HEK293T (cell line): Measurements from ENCODE around the gene MYBPH.

Experiments used
- CTCF ChIA-PET: fragments of 350-600 bp; formaldehyde crosslinking; extraction: SDS; loops from one replicate; lab custom pipeline; 2021; ENCODE audit warnings: antibody characterized with exemption, inconsistent platforms; lab: Yijun Ruan, JAX
- POLR2A ChIA-PET: fragments of 350-600 bp; formaldehyde crosslinking; extraction: SDS; loops from one replicate; lab custom pipeline; 2020; ENCODE audit warnings: antibody characterized with exemption, inconsistent platforms; lab: Yijun Ruan, JAX
- DNase-seq: peaks from one replicate; pipeline ENCODE4 v3.0.0; 2012; ENCODE audit warnings: mixed read lengths; ENCODE audit errors: extremely low spot score
- ARNT ChIP-seq: fragments of 450-650 bp; IDR thresholded peaks from 2 replicates; pipeline ENCODE4 v1.6.1; 2017; ENCODE audit warnings: mild to moderate bottlenecking
- BHLHE40 ChIP-seq: fragments of 450-650 bp; IDR thresholded peaks from 2 replicates; pipeline ENCODE4 v1.6.1; 2016; ENCODE audit warnings: mild to moderate bottlenecking, moderate library complexity, borderline replicate concordance
- CTBP1 ChIP-seq: fragments of 450-650 bp; IDR thresholded peaks from 2 replicates; pipeline ENCODE4 v1.6.1; 2016; ENCODE audit warnings: borderline replicate concordance
- ELF4 ChIP-seq: fragments of 450-650 bp; IDR thresholded peaks from 2 replicates; pipeline ENCODE4 v1.6.1; 2017; ENCODE audit warnings: antibody characterized with exemption
- FOXA1 ChIP-seq: fragments of 450-650 bp; IDR thresholded peaks from 2 replicates; pipeline ENCODE4 v1.6.1; 2016; ENCODE audit warnings: mild to moderate bottlenecking
- FOXK2 ChIP-seq: fragments of 450-650 bp; IDR thresholded peaks from 2 replicates; pipeline ENCODE4 v1.6.1; 2016; ENCODE audit warnings: mild to moderate bottlenecking
- FOXM1 ChIP-seq: fragments of 450-650 bp; IDR thresholded peaks from 2 replicates; pipeline ENCODE4 v1.6.1; 2017; ENCODE audit warnings: mild to moderate bottlenecking, borderline replicate concordance
- HDGF ChIP-seq: fragments of 450-650 bp; IDR thresholded peaks from 2 replicates; pipeline ENCODE4 v1.6.1; 2017; ENCODE audit warnings: antibody characterized with exemption, borderline replicate concordance
- L3MBTL2 ChIP-seq: fragments of 450-650 bp; conservative IDR thresholded peaks from 2 replicates; pipeline ENCODE4 v1.6.1; 2016; ENCODE audit warnings: mild to moderate bottlenecking
- LEF1 ChIP-seq: fragments of 450-650 bp; IDR thresholded peaks from 2 replicates; pipeline ENCODE4 v1.6.1; 2017; ENCODE audit warnings: mild to moderate bottlenecking, borderline replicate concordance
- NFRKB ChIP-seq: fragments of 450-650 bp; IDR thresholded peaks from 2 replicates; pipeline ENCODE4 v1.6.1; 2016; ENCODE audit warnings: mild to moderate bottlenecking, moderate library complexity
- PKNOX1 ChIP-seq: fragments of 450-650 bp; IDR thresholded peaks from 2 replicates; pipeline ENCODE4 v1.6.1; 2016
- SP1 ChIP-seq: fragments of 450-650 bp; IDR thresholded peaks from 2 replicates; pipeline ENCODE4 v1.6.1; 2017
- SUZ12 ChIP-seq: fragments of 450-650 bp; IDR thresholded peaks from 2 replicates; pipeline ENCODE4 v1.6.1; 2016; ENCODE audit warnings: mild to moderate bottlenecking
- TARDBP ChIP-seq: fragments of 450-650 bp; IDR thresholded peaks from 2 replicates; pipeline ENCODE4 v1.6.1; 2016
- ZNF384 ChIP-seq: fragments of 450-650 bp; IDR thresholded peaks from 2 replicates; pipeline ENCODE4 v1.6.1; 2016

MYBPH gene

GRCh38 chr1:203177036-203177405 is 1.4 kb upstream of the MYBPH start:
- no peak for DNase-seq
- ChIA-PET POLR2A (no interaction called here), CTCF (interaction anchor here (1.1 kb wide), 1 partner anchor 58 kb away, joined by 3 read pairs; no protein-coding TSS in a partner anchor)
- TF ChIP-seq SUZ12 (no peak), HDGF (no peak), ARNT (no peak), ELF4 (no peak), FOXA1 (no peak), SP1 (no peak), CTBP1 (no peak), ZNF384 (no peak), PKNOX1 (no peak), TARDBP (no peak), L3MBTL2 (no peak), FOXK2 (no peak), BHLHE40 (no peak), NFRKB (no peak), FOXM1 (no peak)

GRCh38 chr1:203176273-203177035 is 828 bp upstream of the MYBPH start:
- DNase-seq = no peak
- ChIA-PET CTCF (interaction anchor here (0.5 to 1.1 kb wide), 2 partner anchors 58 to 209 kb away, joined by 3 to 5 read pairs; no protein-coding TSS in a partner anchor), POLR2A (no interaction called here)
- TF ChIP-seq CTBP1 (no peak), FOXK2 (no peak), FOXM1 (no peak), ZNF384 (no peak), SUZ12 (no peak), FOXA1 (no peak), BHLHE40 (no peak), L3MBTL2 (no peak), SP1 (no peak)

- ChIA-PET POLR2A (no interaction called here), CTCF (interaction anchor here (0.5 kb wide), 1 partner anchor 208 kb away, joined by 5 read pairs; no protein-coding TSS in a partner anchor)
- DNase-seq = no peak
- TF ChIP-seq ZNF384 (no peak), BHLHE40 (no peak), SUZ12 (no peak), FOXA1 (no peak), SP1 (no peak), NFRKB (no peak), CTBP1 (no peak), LEF1 (no peak), FOXM1 (no peak), HDGF (no peak), ARNT (no peak), FOXK2 (no peak), PKNOX1 (no peak), L3MBTL2 (no peak), ELF4 (no peak), TARDBP (no peak)
These were observed 208 bp upstream of the MYBPH start for GRCh38 chr1:203175827-203176241.

- POLR2A ChIA-PET = no interaction called here
- DNase-seq = no peak
These were observed 1.2 kb downstream of the MYBPH start for GRCh38 chr1:203174324-203174985.

More at GRCh38 chr1:203174324-203174985, 1.2 kb downstream of the MYBPH start:
- TF ChIP-seq ARNT (no peak), LEF1 (no peak), FOXA1 (no peak), SP1 (no peak), NFRKB (no peak), CTBP1 (no peak), BHLHE40 (no peak), PKNOX1 (no peak), ELF4 (no peak), HDGF (no peak), FOXK2 (no peak), FOXM1 (no peak), SUZ12 (no peak), L3MBTL2 (no peak), TARDBP (no peak), ZNF384 (no peak)
- CTCF ChIA-PET = interaction anchor here (2.4 kb wide), 1 partner anchor 23 kb away, joined by 6 read pairs; no protein-coding TSS in a partner anchor
